GM12873 (cell line): ENCODE measurements around the gene NACAD.

Experiments
- CTCF ChIP-seq: IDR thresholded peaks from 2 replicates; pipeline ENCODE4 v1.5.1; 2012; ENCODE audit warnings: low read depth, mild to moderate bottlenecking, moderate library complexity, low read length, control low read depth; ENCODE audit not compliant: insufficient read depth; ENCODE audit errors: missing control alignments

NACAD gene

GRCh38 chr7:45069444-45070253, 19.1 kb downstream of the NACAD start:
- peak; percentile 32 for TF ChIP-seq CTCF

GRCh38 chr7:45068236-45069023, 20.3 kb downstream of the NACAD start:
- no peak for TF ChIP-seq CTCF

- no peak for TF ChIP-seq CTCF
These were observed 21.2 kb downstream of the NACAD start for GRCh38 chr7:45067582-45067981.

- no peak for TF ChIP-seq CTCF
These were observed 22.4 kb downstream of the NACAD start for GRCh38 chr7:45066409-45066808.

- no peak for TF ChIP-seq CTCF
These were observed 23.5 kb downstream of the NACAD start for GRCh38 chr7:45065031-45065995.

GRCh38 chr7:45064047-45064725, 24.6 kb downstream of the NACAD start:
- TF ChIP-seq CTCF = no peak
